SK-N-SH (cell line): ENCODE results near the gene TRPV3.

Experiments used
- CTCF ChIP-seq: fragments of 200-600 bp; sonication (generic); IDR thresholded peaks from 2 replicates; pipeline ENCODE4 v1.6.1; 2017; ENCODE audit warnings: antibody characterized with exemption, mild to moderate bottlenecking, moderate library complexity
- POLR2AphosphoS5 ChIP-seq: IDR thresholded peaks from 2 replicates; pipeline ENCODE4 v1.6.1; 2012; ENCODE audit warnings: low read depth, low read length
- RAD21 ChIP-seq: IDR thresholded peaks from 2 replicates; pipeline ENCODE4 v1.6.1; 2012; ENCODE audit warnings: mild to moderate bottlenecking, low read length
- ZBTB33 ChIP-seq: IDR thresholded peaks from 2 replicates; pipeline ENCODE4 v1.4.0; 2012; ENCODE audit warnings: low read depth, borderline replicate concordance

GRCh38 chr17:3569534-3570137, 12.0 kb upstream of the TRPV3 start:
- TF ChIP-seq POLR2AphosphoS5 (no peak), CTCF (no peak), RAD21 (no peak), ZBTB33 (no peak)
